AG08395 (cell line): Measurements from ENCODE around the gene NSF.

Source experiments
- DNase-seq: peaks from one replicate; pipeline ENCODE4 v3.0.0; 2012; ENCODE audit warnings: mixed read lengths, low spot score

NSF gene

GRCh38 chr17:46719891-46720290, 129.4 kb downstream of the NSF start:
- no peak for DNase-seq

GRCh38 chr17:46720408-46720807, 129.9 kb downstream of the NSF start:
- no peak for DNase-seq

- no peak for DNase-seq
These were observed 132.3 kb downstream of the NSF start for GRCh38 chr17:46722662-46723285.

- DNase-seq, result no peak
These were observed 135.7 kb downstream of the NSF start for GRCh38 chr17:46726206-46726605.

- DNase-seq, result peak; percentile 70
These were observed 137.3 kb downstream of the NSF start for GRCh38 chr17:46727572-46728348.

GRCh38 chr17:46730026-46730425, 139.6 kb downstream of the NSF start:
- no peak for DNase-seq

GRCh38 chr17:46730679-46731078, 140.2 kb downstream of the NSF start:
- no peak for DNase-seq

GRCh38 chr17:46732160-46732559, 141.7 kb downstream of the NSF start:
- DNase-seq, result no peak

- DNase-seq, result no peak
These were observed 142.4 kb downstream of the NSF start for GRCh38 chr17:46732754-46733398.

- peak; percentile 21 for DNase-seq
These were observed 143.5 kb downstream of the NSF start for GRCh38 chr17:46733837-46734475.

- no peak for DNase-seq
These were observed 145.6 kb downstream of the NSF start for GRCh38 chr17:46736100-46736499.

GRCh38 chr17:46737326-46737725, 146.9 kb downstream of the NSF start:
- no peak for DNase-seq

- DNase-seq, result no peak
These were observed 148.1 kb downstream of the NSF start for GRCh38 chr17:46738544-46738943.

- DNase-seq, result no peak
These were observed 149.5 kb downstream of the NSF start for GRCh38 chr17:46739982-46740381.

- no peak for DNase-seq
These were observed 150.8 kb downstream of the NSF start for GRCh38 chr17:46741122-46741730.

- peak; percentile 85 for DNase-seq
These were observed 152.2 kb downstream of the NSF start for GRCh38 chr17:46742565-46743270.

GRCh38 chr17:46744441-46744840, 154.0 kb downstream of the NSF start:
- DNase-seq, result no peak

GRCh38 chr17:46745376-46745775, 154.9 kb downstream of the NSF start:
- no peak for DNase-seq

GRCh38 chr17:46751425-46751824, 161.0 kb downstream of the NSF start:
- no peak for DNase-seq

GRCh38 chr17:46753776-46754175, 163.3 kb downstream of the NSF start:
- DNase-seq, result no peak

GRCh38 chr17:46756081-46756735, 165.7 kb downstream of the NSF start:
- no peak for DNase-seq
